Mammary epithelial cell (primary cell): ENCODE results near the gene OLIG3.

Experiments
- EZH2 ChIP-seq: IDR thresholded peaks from 2 replicates; pipeline ENCODE4 v1.6.1; 2012; ENCODE audit warnings: low read length, inconsistent platforms, borderline replicate concordance
- TF ChIP-seq, protein P1 (sequence below), 2 donors: IDR thresholded peaks in 1 of 2; conservative IDR thresholded peaks in 1 of 2; 2 replicates each; pipeline ENCODE4 v1.5.1; 2011 to 2012; ENCODE audit warnings: inconsistent platforms in 2 of 2, low read length in 2 of 2, mild to moderate bottlenecking in 2 of 2, control low read depth in 1 of 2, low read depth in 1 of 2; ENCODE audit not compliant: insufficient read depth in 1 of 2; ENCODE audit errors: extremely low read depth in 1 of 2

- TF ChIP-seq EZH2 = no peak
- TF ChIP-seq, protein P1, sequence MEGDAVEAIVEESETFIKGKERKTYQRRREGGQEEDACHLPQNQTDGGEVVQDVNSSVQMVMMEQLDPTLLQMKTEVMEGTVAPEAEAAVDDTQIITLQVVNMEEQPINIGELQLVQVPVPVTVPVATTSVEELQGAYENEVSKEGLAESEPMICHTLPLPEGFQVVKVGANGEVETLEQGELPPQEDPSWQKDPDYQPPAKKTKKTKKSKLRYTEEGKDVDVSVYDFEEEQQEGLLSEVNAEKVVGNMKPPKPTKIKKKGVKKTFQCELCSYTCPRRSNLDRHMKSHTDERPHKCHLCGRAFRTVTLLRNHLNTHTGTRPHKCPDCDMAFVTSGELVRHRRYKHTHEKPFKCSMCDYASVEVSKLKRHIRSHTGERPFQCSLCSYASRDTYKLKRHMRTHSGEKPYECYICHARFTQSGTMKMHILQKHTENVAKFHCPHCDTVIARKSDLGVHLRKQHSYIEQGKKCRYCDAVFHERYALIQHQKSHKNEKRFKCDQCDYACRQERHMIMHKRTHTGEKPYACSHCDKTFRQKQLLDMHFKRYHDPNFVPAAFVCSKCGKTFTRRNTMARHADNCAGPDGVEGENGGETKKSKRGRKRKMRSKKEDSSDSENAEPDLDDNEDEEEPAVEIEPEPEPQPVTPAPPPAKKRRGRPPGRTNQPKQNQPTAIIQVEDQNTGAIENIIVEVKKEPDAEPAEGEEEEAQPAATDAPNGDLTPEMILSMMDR (conservative IDR thresholded peaks at IDR 0.05 in 1 of 2, IDR thresholded peaks at IDR 0.05 in 1 of 2; ENCODE audit: extremely low read depth in 1 of 2, insufficient read depth in 1 of 2, low read depth in 1 of 2, low read length in 2 of 2) = no peak
These were observed 2.7 kb downstream of the OLIG3 start for GRCh38 chr6:137491478-137491877.
